ENCODE results near the gene PLRG1. TPM values are rescaled to one million over a fixed set of nuclear protein-coding genes. Genes with fewer than 3 reads are reported as not detected.

The PLRG1 gene
- total RNA-seq, 1 experiment from 2014 or later, result 116 TPM

DNA sequence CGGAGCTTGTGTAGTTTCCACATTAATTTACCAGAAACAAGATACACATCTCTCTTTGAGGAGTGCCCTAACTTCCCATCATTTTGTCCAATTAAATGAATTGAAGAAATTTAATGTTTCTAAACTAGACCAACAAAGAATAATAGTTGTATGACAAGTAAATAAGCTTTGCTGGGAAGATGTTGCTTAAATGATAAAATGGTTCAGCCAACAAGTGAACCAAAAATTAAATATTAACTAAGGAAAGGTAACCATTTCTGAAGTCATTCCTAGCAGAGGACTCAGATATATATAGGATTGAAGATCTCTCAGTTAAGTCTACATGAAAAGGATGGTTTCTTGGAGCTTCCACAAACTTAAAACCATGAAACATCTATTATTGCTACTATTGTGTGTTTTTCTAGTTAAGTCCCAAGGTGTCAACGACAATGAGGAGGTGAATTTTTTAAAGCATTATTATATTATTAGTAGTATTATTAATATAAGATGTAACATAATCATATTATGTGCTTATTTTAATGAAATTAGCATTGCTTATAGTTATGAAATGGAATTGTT, 12.6 kb upstream of the PLRG1 start, which contains the start of gene FGB:
Gene FGB, plus strand, starts transcription at position 315 of the 558 bp plus-strand sequence. Its CDS starts 8 bp downstream, at position 323.
- CTCF ChIA-PET, result no interaction called here
- no peaks in the 10 kb centered on the region for H3K27me3 ChIP-seq (replicated peaks; ENCODE audit: insufficient read depth, low read depth, low read length, poor library complexity)
- no peaks in the 10 kb centered on the region for H3K36me3 ChIP-seq (ENCODE audit: insufficient read depth, low read length, poor library complexity, severe bottlenecking)
- no peak for TF ChIP-seq EZH2 (IDR thresholded peaks at IDR 0.05; ENCODE audit: borderline replicate concordance, low read depth, low read length, poor library complexity, severe bottlenecking)
- POLR2A ChIA-PET (ENCODE audit: low non-redundant PET), result no interaction called here
- intact Hi-C loops (cut with micrococcal nuclease; ENCODE audit: unreplicated experiment), result no loop called here
- no peak within 1 kb of the TSS for H3K4me3 ChIP-seq (ENCODE audit: low read depth, low read length, poor library complexity, severe bottlenecking)
- no peak for DNase-seq (ENCODE audit: low spot score)
- H3K9me3 ChIP-seq (ENCODE audit: low read depth, low read length, poor library complexity, severe bottlenecking), result no peaks in the 10 kb centered on the region
- no TSS peak for BruUV-seq (replicated peaks)
- H3K27ac ChIP-seq (ENCODE audit: low read depth, low read length, poor library complexity, severe bottlenecking), result no peak within 1 kb of the TSS
- no peaks in the 10 kb centered on the region for H3K4me1 ChIP-seq (ENCODE audit: insufficient read depth, low read length, poor library complexity, severe bottlenecking)

DNA sequence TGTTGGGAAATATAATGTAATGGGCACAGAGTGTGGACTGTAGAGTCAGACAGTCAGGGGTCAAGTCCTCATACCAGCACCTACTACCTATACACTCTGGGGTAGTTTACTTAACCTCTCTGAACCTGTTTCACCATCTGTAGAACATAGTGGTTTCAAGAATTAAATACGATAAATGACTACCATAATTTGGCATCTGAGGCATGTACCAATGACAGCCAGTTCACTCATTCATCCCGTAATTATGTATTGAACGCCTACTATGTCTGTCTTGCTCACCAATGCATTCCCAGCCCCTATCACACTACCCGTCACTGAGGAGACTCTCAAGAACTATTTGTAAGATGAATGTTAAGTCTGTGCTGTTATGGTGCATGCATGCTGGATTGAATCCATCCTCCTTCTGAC, 10.6 kb upstream of the PLRG1 start:
- H3K4me3 ChIP-seq (ENCODE audit: low read depth, low read length, poor library complexity, severe bottlenecking), result no peak overlapping the region
- CTCF ChIA-PET, result no interaction called here
- H3K4me1 ChIP-seq (ENCODE audit: insufficient read depth, low read length, poor library complexity, severe bottlenecking), result no peaks in the 10 kb centered on the region
- TF ChIP-seq EZH2 (IDR thresholded peaks at IDR 0.05; ENCODE audit: borderline replicate concordance, low read depth, low read length, poor library complexity, severe bottlenecking), result no peak
- TF ChIP-seq, protein P1, sequence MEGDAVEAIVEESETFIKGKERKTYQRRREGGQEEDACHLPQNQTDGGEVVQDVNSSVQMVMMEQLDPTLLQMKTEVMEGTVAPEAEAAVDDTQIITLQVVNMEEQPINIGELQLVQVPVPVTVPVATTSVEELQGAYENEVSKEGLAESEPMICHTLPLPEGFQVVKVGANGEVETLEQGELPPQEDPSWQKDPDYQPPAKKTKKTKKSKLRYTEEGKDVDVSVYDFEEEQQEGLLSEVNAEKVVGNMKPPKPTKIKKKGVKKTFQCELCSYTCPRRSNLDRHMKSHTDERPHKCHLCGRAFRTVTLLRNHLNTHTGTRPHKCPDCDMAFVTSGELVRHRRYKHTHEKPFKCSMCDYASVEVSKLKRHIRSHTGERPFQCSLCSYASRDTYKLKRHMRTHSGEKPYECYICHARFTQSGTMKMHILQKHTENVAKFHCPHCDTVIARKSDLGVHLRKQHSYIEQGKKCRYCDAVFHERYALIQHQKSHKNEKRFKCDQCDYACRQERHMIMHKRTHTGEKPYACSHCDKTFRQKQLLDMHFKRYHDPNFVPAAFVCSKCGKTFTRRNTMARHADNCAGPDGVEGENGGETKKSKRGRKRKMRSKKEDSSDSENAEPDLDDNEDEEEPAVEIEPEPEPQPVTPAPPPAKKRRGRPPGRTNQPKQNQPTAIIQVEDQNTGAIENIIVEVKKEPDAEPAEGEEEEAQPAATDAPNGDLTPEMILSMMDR (conservative IDR thresholded peaks at IDR 0.05; ENCODE audit: low read depth, low read length), result no peak
- POLR2A ChIA-PET (ENCODE audit: low non-redundant PET), result no interaction called here
- no peaks in the 10 kb centered on the region for H3K36me3 ChIP-seq (ENCODE audit: insufficient read depth, low read length, poor library complexity, severe bottlenecking)
- no peak for DNase-seq (ENCODE audit: low spot score)
- no peak overlapping the region for H3K27ac ChIP-seq (ENCODE audit: low read depth, low read length, poor library complexity, severe bottlenecking)
- BruUV-seq (replicated peaks), result no TSS peak
- intact Hi-C loops (cut with micrococcal nuclease; ENCODE audit: unreplicated experiment), result no loop called here
- no peaks in the 10 kb centered on the region for H3K27me3 ChIP-seq (replicated peaks; ENCODE audit: insufficient read depth, low read depth, low read length, poor library complexity)
- H3K9me3 ChIP-seq (ENCODE audit: low read depth, low read length, poor library complexity, severe bottlenecking), result no peaks in the 10 kb centered on the region

DNA sequence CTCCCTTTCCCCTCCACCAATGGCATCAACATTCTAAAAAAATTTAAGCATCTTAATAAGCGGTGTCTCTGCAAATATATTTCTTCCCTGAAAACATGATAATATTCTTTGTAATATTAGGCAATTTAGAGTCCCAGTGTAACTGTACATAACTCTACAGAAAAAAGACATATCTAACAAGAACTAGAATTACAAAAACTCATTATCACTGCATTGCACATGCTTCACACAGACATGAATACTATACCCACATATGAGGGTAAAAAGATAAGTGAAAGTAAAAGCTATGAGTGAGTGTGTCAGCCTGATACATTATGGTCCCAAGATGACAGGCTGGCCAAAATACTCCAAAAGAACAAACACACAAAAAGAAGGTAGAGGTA, 10.2 kb upstream of the PLRG1 start:
- BruUV-seq (replicated peaks), result no TSS peak
- DNase-seq (ENCODE audit: low spot score), result no peak
- TF ChIP-seq, protein P1 (conservative IDR thresholded peaks at IDR 0.05; ENCODE audit: low read depth, low read length), result no peak
- TF ChIP-seq EZH2 (IDR thresholded peaks at IDR 0.05; ENCODE audit: borderline replicate concordance, low read depth, low read length, poor library complexity, severe bottlenecking), result no peak
- H3K36me3 ChIP-seq (ENCODE audit: insufficient read depth, low read length, poor library complexity, severe bottlenecking), result no peaks in the 10 kb centered on the region
- H3K9me3 ChIP-seq (ENCODE audit: low read depth, low read length, poor library complexity, severe bottlenecking), result no peaks in the 10 kb centered on the region
- intact Hi-C loops (cut with micrococcal nuclease; ENCODE audit: unreplicated experiment), result no loop called here
- H3K27me3 ChIP-seq (replicated peaks; ENCODE audit: insufficient read depth, low read depth, low read length, poor library complexity), result no peaks in the 10 kb centered on the region
- POLR2A ChIA-PET (ENCODE audit: low non-redundant PET), result no interaction called here
- no peak overlapping the region for H3K4me3 ChIP-seq (ENCODE audit: low read depth, low read length, poor library complexity, severe bottlenecking)
- H3K4me1 ChIP-seq (ENCODE audit: insufficient read depth, low read length, poor library complexity, severe bottlenecking), result no peaks in the 10 kb centered on the region
- CTCF ChIA-PET, result interaction anchor here (2.5 kb wide), 1 partner anchor 58 kb away, joined by 38 read pairs; no protein-coding TSS in a partner anchor
- H3K27ac ChIP-seq (ENCODE audit: low read depth, low read length, poor library complexity, severe bottlenecking), result no peak overlapping the region

All from A673 (cell line).